Thyroid gland (tissue), 4 donors: Measurements from ENCODE around the gene SETDB1.

Experiments used
- CTCF ChIP-seq, 6 experiments: fragments of 200-600 bp in 3 of 6; fragments of 450-650 bp in 3 of 6; sonication (generic) in 3 of 6; IDR thresholded peaks; one replicate each; pipeline ENCODE4 v1.5.1; 2016 to 2019; ENCODE audit warnings: antibody characterized with exemption in 6 of 6, mild to moderate bottlenecking in 2 of 6, inconsistent platforms in 1 of 6, moderate library complexity in 1 of 6
- POLR2A ChIP-seq, 2 donors: fragments of 450-650 bp; IDR thresholded peaks; one replicate each; pipeline ENCODE4 v1.6.1; 2017; ENCODE audit warnings: antibody characterized with exemption in 2 of 2, mild to moderate bottlenecking in 2 of 2, moderate library complexity in 1 of 2

GRCh38 chr1:150964164-150964489, 38.0 kb downstream of the SETDB1 start:
- TF ChIP-seq CTCF (IDR thresholded peaks at IDR 0.05) (no peak), POLR2A (IDR thresholded peaks at IDR 0.05) (no peak)
